Cardiac septum (tissue), 1 donor: ENCODE data around the gene NADK. TPM values are rescaled to one million over a fixed set of nuclear protein-coding genes. Genes with fewer than 3 reads are reported as not detected.

Experiments
- DNase-seq: peaks from one replicate; pipeline ENCODE4 v3.0.0-alpha.2; 2020; ENCODE audit warnings: low spot score
- intact Hi-C: fragments of 100-400 bp; cut with DNase I; formaldehyde crosslinking; loops from one replicate; pipeline ENCODE4 v1.14.0; 2022
- long read RNA-seq: library from polyadenylated mRNA; unstranded; transcript quantifications from one replicate; pipeline ENCODE4 v2.0.0, GENCODE V29; 2021
- total RNA-seq: library from RNA; stranded (reverse); fragmentation: NEBNext Ultra II Directional; extraction: Animal tissue kit (Norgen Biotek cat#: 25700); gene quantifications from one replicate; pipeline ENCODE4 v1.2.1, GENCODE V29; 2021
- donor health status: DM: no; HTN: no; CAD: no.

Gene NADK
- total RNA-seq, result 31.3 TPM
- long read RNA-seq, transcript NADK-201 (12 exons, 3,235 nt), result major isoform, 28 of 46 reads
- long read RNA-seq, partial matches to known transcripts, result 5 of 46 reads
- long read RNA-seq, other reads (novel, unspliced or antisense), result 13 of 46 reads

- intact Hi-C loops, result loop anchor here (2.0 to 5.0 kb wide), 2 partner anchors 114 to 129 kb away; partner anchors contain the start of gene GNB1
- no peak for DNase-seq
Measured at GRCh38 chr1:1777950-1778662, at the start of gene NADK. TSS of gene NADK (minus strand) at chr1:1778470. CDS start at chr1:1765406, 13,064 bp downstream.

- intact Hi-C loops, result no loop called here
- no peak for DNase-seq
Measured at GRCh38 chr1:1827089-1827848, 49.0 kb upstream of the NADK start.

GRCh38 chr1:1826356-1827088 is 48.3 kb upstream of the NADK start:
- intact Hi-C loops, result no loop called here
- no peak for DNase-seq

GRCh38 chr1:1825217-1825616 is 46.9 kb upstream of the NADK start:
- DNase-seq, result no peak
- intact Hi-C loops, result no loop called here

GRCh38 chr1:1819762-1820161 is 41.5 kb upstream of the NADK start:
- intact Hi-C loops, result no loop called here
- DNase-seq, result no peak

GRCh38 chr1:1817221-1817620 is 39.0 kb upstream of the NADK start:
- intact Hi-C loops, result no loop called here
- no peak for DNase-seq

- intact Hi-C loops, result no loop called here
Measured at GRCh38 chr1:1815606-1816281, 37.5 kb upstream of the NADK start.

GRCh38 chr1:1809489-1809888 is 31.2 kb upstream of the NADK start:
- DNase-seq, result no peak
- intact Hi-C loops, result no loop called here

More at GRCh38 chr1:1815606-1816281, 37.5 kb upstream of the NADK start:
- DNase-seq, result no peak

- no peak for DNase-seq
- intact Hi-C loops, result no loop called here
Measured at GRCh38 chr1:1808206-1808605, 29.9 kb upstream of the NADK start.

GRCh38 chr1:1806890-1807289 is 28.6 kb upstream of the NADK start:
- DNase-seq, result no peak
- intact Hi-C loops, result no loop called here

GRCh38 chr1:1804301-1804700 is 26.0 kb upstream of the NADK start:
- intact Hi-C loops, result no loop called here
- no peak for DNase-seq

- intact Hi-C loops, result no loop called here
Measured at GRCh38 chr1:1802871-1803270, 24.6 kb upstream of the NADK start.

GRCh38 chr1:1799716-1800115 is 21.4 kb upstream of the NADK start:
- DNase-seq, result no peak
- intact Hi-C loops, result no loop called here

More at GRCh38 chr1:1802871-1803270, 24.6 kb upstream of the NADK start:
- no peak for DNase-seq

- no peak for DNase-seq
- intact Hi-C loops, result no loop called here
Measured at GRCh38 chr1:1797731-1798341, 19.6 kb upstream of the NADK start.

- DNase-seq, result no peak
- intact Hi-C loops, result no loop called here
Measured at GRCh38 chr1:1796466-1796865, 18.2 kb upstream of the NADK start.

GRCh38 chr1:1794999-1795398 is 16.7 kb upstream of the NADK start:
- DNase-seq, result no peak
- intact Hi-C loops, result loop anchor here (5.0 kb wide), 1 partner anchor 52 kb away; no protein-coding TSS in a partner anchor

GRCh38 chr1:1793481-1794244 is 15.4 kb upstream of the NADK start:
- intact Hi-C loops, result loop anchor here (5.0 kb wide), 1 partner anchor 54 kb away; no protein-coding TSS in a partner anchor
- DNase-seq, result no peak
